Stimulated activated CD4-positive, alpha-beta T cell treated with anti-CD3 and anti-CD28 coated beads, Interleukin-2, amount 100 ng/mL, for 48 hours (primary cell): ENCODE measurements around the gene BNC2.

Experiments
- DNase-seq, 2 donors: peaks; one replicate each; pipeline ENCODE4 v3.0.0-alpha.2; 2020

The BNC2 gene

GRCh38 chr9:16434526-16434925, 435.9 kb downstream of the BNC2 start:
- DNase-seq: no peak

- DNase-seq: no peak
Measured at GRCh38 chr9:16433494-16433893, 437.0 kb downstream of the BNC2 start.

GRCh38 chr9:16431666-16432392, 438.6 kb downstream of the BNC2 start:
- DNase-seq: no peak

GRCh38 chr9:16429671-16430070, 440.8 kb downstream of the BNC2 start:
- no peak for DNase-seq

- no peak for DNase-seq
Measured at GRCh38 chr9:16427873-16428427, 442.5 kb downstream of the BNC2 start.

GRCh38 chr9:16426716-16427115, 443.8 kb downstream of the BNC2 start:
- no peak for DNase-seq

GRCh38 chr9:16425562-16426231, 444.8 kb downstream of the BNC2 start:
- DNase-seq: no peak

- DNase-seq: no peak
Measured at GRCh38 chr9:16422114-16422513, 448.4 kb downstream of the BNC2 start.

GRCh38 chr9:16421532-16421931, 448.9 kb downstream of the BNC2 start:
- no peak for DNase-seq

- no peak for DNase-seq
Measured at GRCh38 chr9:16419124-16419523, 451.3 kb downstream of the BNC2 start.

GRCh38 chr9:16418721-16419120, 451.7 kb downstream of the BNC2 start:
- no peak for DNase-seq

GRCh38 chr9:16417749-16418148, 452.7 kb downstream of the BNC2 start:
- no peak for DNase-seq

- no peak for DNase-seq
Measured at GRCh38 chr9:16417161-16417560, 453.3 kb downstream of the BNC2 start.

GRCh38 chr9:16414451-16414850, 456.0 kb downstream of the BNC2 start:
- no peak for DNase-seq

- DNase-seq: no peak
Measured at GRCh38 chr9:16413509-16414016, 456.9 kb downstream of the BNC2 start.

- no peak for DNase-seq
Measured at GRCh38 chr9:16412740-16413139, 457.7 kb downstream of the BNC2 start.

GRCh38 chr9:16411311-16411710, 459.2 kb downstream of the BNC2 start:
- DNase-seq: no peak

- no peak for DNase-seq
Measured at GRCh38 chr9:16410601-16411280, 459.7 kb downstream of the BNC2 start.

GRCh38 chr9:16407617-16408016, 462.9 kb downstream of the BNC2 start:
- DNase-seq: no peak

- DNase-seq: no peak
Measured at GRCh38 chr9:16406526-16407225, 463.8 kb downstream of the BNC2 start.

- DNase-seq: no peak
Measured at GRCh38 chr9:16405421-16405820, 465.0 kb downstream of the BNC2 start.

- no peak for DNase-seq
Measured at GRCh38 chr9:16401701-16402100, 468.8 kb downstream of the BNC2 start.

- no peak for DNase-seq
Measured at GRCh38 chr9:16398691-16399090, 471.8 kb downstream of the BNC2 start.
